GM10248 (cell line): ENCODE results near the gene IFNLR1.

ENCODE experiments used
- CTCF ChIA-PET: fragments of 300-600 bp; sonication (Branson Sonifier 250); formaldehyde crosslinking; extraction: SDS; loops from one replicate; lab custom pipeline; 2021; ENCODE audit warnings: antibody characterized with exemption; lab: Yijun Ruan, JAX
- POLR2A ChIA-PET: fragments of 350-650 bp; sonication (Branson Sonifier 250); formaldehyde crosslinking; extraction: SDS; loops from one replicate; lab custom pipeline; 2020; ENCODE audit warnings: antibody characterized with exemption; lab: Yijun Ruan, JAX
- DNase-seq: peaks from one replicate; pipeline ENCODE4 v3.0.0; 2012; ENCODE audit errors: extremely low spot score
- CTCF ChIP-seq: IDR thresholded peaks from 2 replicates; pipeline ENCODE4 v1.5.1; 2012; ENCODE audit warnings: mild to moderate bottlenecking, low read depth; ENCODE audit errors: extremely low read depth, missing control alignments, control extremely low read depth

Gene IFNLR1

DNA sequence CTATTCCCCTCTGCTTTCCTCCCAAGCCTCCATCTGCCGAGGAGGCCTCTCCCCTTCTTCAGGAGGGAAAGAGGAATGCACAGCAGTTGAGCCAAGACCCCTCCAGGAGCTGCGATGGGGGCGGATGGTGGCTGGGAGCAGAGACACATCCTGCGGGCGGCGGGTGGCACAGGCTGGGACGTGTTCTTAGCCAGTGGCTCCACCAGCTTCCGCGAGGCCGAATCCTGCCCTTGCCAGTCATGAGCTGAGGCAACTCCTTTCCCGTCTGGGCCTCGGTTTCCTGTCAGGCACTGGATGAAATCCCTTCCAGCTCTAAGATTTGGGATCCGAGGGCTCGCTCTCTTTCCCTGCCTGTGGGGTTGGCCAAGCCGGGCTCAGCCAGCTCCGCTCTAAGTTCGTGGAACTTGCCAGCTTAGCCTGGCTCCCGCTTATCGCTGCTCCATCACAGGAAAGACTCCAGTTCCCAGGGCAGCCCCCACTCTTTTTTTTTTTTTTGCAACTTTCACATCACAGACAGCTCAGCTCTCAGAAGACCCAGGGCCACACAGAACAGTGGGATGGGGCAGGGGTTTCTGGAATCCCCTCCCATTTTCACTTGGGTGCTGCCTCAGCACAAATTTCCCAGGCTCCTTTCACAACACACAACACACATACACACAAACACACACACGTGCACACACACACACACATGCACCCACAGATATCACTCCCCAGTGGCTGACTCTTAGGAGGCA, 75.7 kb downstream of the IFNLR1 start:
- DNase-seq = no peak
- POLR2A ChIA-PET = no interaction called here
- CTCF ChIA-PET = interaction anchor here (1.1 to 1.8 kb wide), 7 partner anchors 10 to 83 kb away, joined by 3 to 6 read pairs (median 4); no protein-coding TSS in a partner anchor
- TF ChIP-seq CTCF = no peak

DNA sequence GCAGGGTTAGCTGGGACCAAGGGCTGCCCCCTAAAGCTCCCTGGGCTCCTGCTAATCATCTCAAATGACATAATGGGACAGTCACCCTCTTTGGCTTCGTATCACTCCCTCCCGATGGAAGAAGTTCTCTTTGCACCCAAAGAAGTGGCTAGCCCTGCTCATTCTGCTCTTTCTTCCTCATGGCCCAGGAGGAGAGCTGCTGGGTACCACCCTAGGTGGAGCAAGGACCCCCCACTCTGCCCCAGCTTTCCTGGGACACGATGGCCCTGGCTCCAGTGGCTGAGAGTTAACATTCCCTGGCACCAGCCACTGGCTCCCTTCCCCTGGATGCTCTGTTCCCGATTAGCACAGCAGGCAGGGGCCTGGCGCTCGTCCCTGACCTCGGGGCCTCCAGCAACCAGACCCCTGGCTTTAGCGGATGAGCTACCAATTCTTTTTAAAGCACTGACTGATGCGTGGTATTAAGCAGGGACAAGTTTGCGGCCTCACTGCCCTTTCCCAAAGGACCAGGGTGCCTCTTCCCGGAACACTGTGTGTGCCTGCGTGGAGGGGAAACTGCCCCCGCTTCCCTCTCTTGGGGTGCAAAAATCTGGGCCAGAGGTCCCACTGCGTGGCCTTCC, 76.3 kb downstream of the IFNLR1 start:
- CTCF ChIA-PET = interaction anchor here (1.1 to 1.7 kb wide), 3 partner anchors 15 to 82 kb away, joined by 3 to 5 read pairs (median 4); no protein-coding TSS in a partner anchor
- no peak for DNase-seq
- POLR2A ChIA-PET = no interaction called here
- no peak for TF ChIP-seq CTCF

GRCh38 chr1:24109686-24110475, 77.2 kb downstream of the IFNLR1 start:
- no peak for DNase-seq
- ChIA-PET POLR2A (no interaction called here), CTCF (no interaction called here)
- TF ChIP-seq CTCF = no peak

- POLR2A ChIA-PET = no interaction called here
These were observed 78.0 kb downstream of the IFNLR1 start for GRCh38 chr1:24109166-24109483.

DNA sequence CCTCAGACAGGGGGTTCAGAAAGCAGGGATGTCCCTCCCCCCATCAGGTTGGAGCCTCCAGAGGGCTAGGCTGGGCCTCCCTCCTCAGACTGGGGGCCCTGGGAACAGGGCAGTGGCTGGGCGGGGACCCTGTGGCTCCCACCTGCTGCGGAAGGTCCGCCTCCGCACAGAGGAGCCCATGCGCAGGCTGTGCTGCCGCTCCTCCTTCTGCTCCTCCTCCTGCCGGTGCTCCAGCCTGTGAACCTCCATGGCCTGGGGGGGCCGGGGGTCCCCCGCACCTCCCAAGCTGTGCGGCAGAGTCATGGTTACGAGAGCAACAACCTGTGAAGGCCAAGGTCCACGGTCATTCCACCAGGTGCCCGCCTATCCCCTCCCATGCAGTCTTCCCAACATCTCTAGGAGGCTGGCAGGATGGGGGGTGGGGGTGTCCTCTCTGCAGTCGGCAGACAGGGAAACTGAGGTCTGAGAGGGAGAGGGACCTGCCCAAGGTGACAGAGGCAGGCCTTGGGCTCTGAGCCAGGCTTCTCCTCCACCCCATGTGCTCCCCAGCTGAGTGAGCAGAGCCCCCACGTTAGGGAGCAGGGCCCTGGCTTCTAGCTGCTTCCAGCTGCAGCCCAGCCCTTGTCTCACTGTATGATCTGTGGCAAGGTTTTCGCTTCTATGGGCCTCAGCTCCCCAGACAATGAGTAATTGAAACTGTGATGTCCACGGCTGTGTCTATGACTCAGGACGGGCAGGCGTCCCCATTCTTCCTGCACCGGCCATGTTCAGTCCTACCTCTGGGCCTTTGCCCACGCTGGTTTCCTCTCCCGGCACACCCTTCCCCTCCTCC, 78.5 kb downstream of the IFNLR1 start:
- DNase-seq = no peak
- CTCF ChIA-PET = no interaction called here
- TF ChIP-seq CTCF = no peak
- POLR2A ChIA-PET = interaction anchor here (0.6 kb wide), 1 partner anchor 371 kb away, joined by 4 read pairs; no protein-coding TSS in a partner anchor

More at GRCh38 chr1:24109166-24109483, 78.0 kb downstream of the IFNLR1 start:
- CTCF ChIA-PET = no interaction called here
- DNase-seq = no peak
- TF ChIP-seq CTCF = no peak
